H1 (cell line): ENCODE measurements around the gene B3GAT1. TPM values are rescaled to one million over a fixed set of nuclear protein-coding genes. Genes with fewer than 3 reads are reported as not detected.

Experiments
- EGR1 ChIP-seq: IDR thresholded peaks from 2 replicates; pipeline ENCODE4 v1.6.1; 2011; ENCODE audit warnings: low read depth, low read length, borderline replicate concordance
- polyA plus RNA-seq, 7 experiments: library from polyadenylated mRNA; depleted of rRNA in 3 of 7; stranded (reverse) in 5 of 7; unstranded in 2 of 7; fragments of >200 nt in 5 of 7; fragments of 200-250 nt in 2 of 7; gene quantifications; 1 replicate in 5 of 7; 2 replicates in 1 of 7; 4 replicates in 1 of 7; pipeline versions ENCODE4 v1.2.1 to v1.2.3, GENCODE V29; 2011 to 2013; ENCODE audit warnings: missing spikeins in 2 of 7, mixed read lengths in 2 of 7
- total RNA-seq: library from RNA; stranded (reverse); fragmentation: NEBNext Ultra II Directional; extraction: Animal tissue kit (Norgen Biotek cat#: 25700); gene quantifications from 2 replicates; pipeline ENCODE4 v1.2.1, GENCODE V29; 2021

B3GAT1 gene
- total and polyA plus RNA-seq, 2 of the 8 experiments (the other 6 are each of a cell fraction or from before 2014, with no cell fraction given) = 19.7 to 32.4 TPM

GRCh38 chr11:134361661-134362060 lies 50.4 kb downstream of the B3GAT1 start (continued):
- no peak for TF ChIP-seq EGR1
